Kidney (tissue), 14 donors: Measurements from ENCODE around the gene DCLK1. TPM values are rescaled to one million over a fixed set of nuclear protein-coding genes. Genes with fewer than 3 reads are reported as not detected.

Experiments used
- DNase-seq, 5 donors: peaks; one replicate each; pipeline ENCODE4 v3.0.0-alpha.2; 2013 to 2020
- FAIRE-seq: peaks from 2 replicates; lab custom pipeline; 2012; peaks lifted over from hg19 to GRCh38; lab: Jason Lieb, UNC
- H3K27ac ChIP-seq, 2 donors: one replicate each; pipeline ENCODE4 v1.7.0; 2013; ENCODE audit warnings: low read depth in 2 of 2, low read length in 2 of 2, inconsistent platforms in 1 of 2
- H3K27me3 ChIP-seq: one replicate; pipeline ENCODE4 v1.7.1; 2013; ENCODE audit warnings: low read length, inconsistent platforms; ENCODE audit not compliant: control insufficient read depth, insufficient read depth
- H3K36me3 ChIP-seq, 3 donors: one replicate each; pipeline versions ENCODE4 v1.7.0 to v1.7.1; 2013; ENCODE audit warnings: low read length in 3 of 3, control low read depth in 1 of 3, inconsistent platforms in 1 of 3; ENCODE audit not compliant: insufficient read depth in 3 of 3, control insufficient read depth in 2 of 3
- H3K4me1 ChIP-seq, 3 donors: one replicate each; pipeline versions ENCODE4 v1.7.0 to v1.7.1; 2013; ENCODE audit warnings: low read length in 3 of 3, inconsistent platforms in 1 of 3, low read depth in 1 of 3; ENCODE audit not compliant: control insufficient read depth in 2 of 3, insufficient read depth in 2 of 3
- H3K4me3 ChIP-seq, 3 donors: one replicate each; pipeline versions ENCODE4 v1.7.0 to v1.8.1; 2013; ENCODE audit warnings: low read length in 3 of 3, control low read depth in 1 of 3, inconsistent platforms in 1 of 3
- H3K9ac ChIP-seq, 3 donors: one replicate each; pipeline versions ENCODE4 v1.7.0 to v1.7.1; 2013; ENCODE audit warnings: low read length in 3 of 3, control low read depth in 1 of 3, inconsistent platforms in 1 of 3
- H3K9me3 ChIP-seq, 3 donors: one replicate each; pipeline versions ENCODE4 v1.7.0 to v1.7.1; 2013; ENCODE audit warnings: low read length in 3 of 3, control low read depth in 1 of 3, inconsistent platforms in 1 of 3; ENCODE audit not compliant: control insufficient read depth in 2 of 3, insufficient read depth in 1 of 3
- CTCF ChIP-seq: IDR thresholded peaks from 3 replicates; pipeline ENCODE4 v1.5.1; 2012; ENCODE audit warnings: mild to moderate bottlenecking, moderate library complexity, borderline replicate concordance; ENCODE audit not compliant: insufficient read depth; ENCODE audit errors: extremely low read depth
- intact Hi-C: fragments of 100-400 bp; cut with DNase I; formaldehyde crosslinking; loops from one replicate; pipeline ENCODE4 v1.11.1; 2022
- polyA plus RNA-seq: library from polyadenylated mRNA; stranded (reverse); fragments of 350-450 nt; fragmentation: Illumina TruSeq; extraction: RNeasy Lipid Tissue Mini Kit (QIAGEN cat#74804); gene quantifications from one replicate; pipeline ENCODE4 v1.2.3, GENCODE V29; 2014; ENCODE audit warnings: low read depth, low replicate concordance; ENCODE audit not compliant: insufficient read depth
- total RNA-seq: library from RNA; stranded (reverse); fragmentation: NEBNext Ultra II Directional; extraction: Animal tissue kit (Norgen Biotek cat#: 25700); gene quantifications from one replicate; pipeline ENCODE4 v1.2.1, GENCODE V29; 2021
- donor health status: control.
- donor health status: control.
- donor health status: control.
- donor health status: control.
- donor health status: control.
- donor health status: DM: yes; HTN: yes; CAD: no.
- donor health status: Normal renal cell carcinoma (clear cell type).

Gene DCLK1
- total and polyA plus RNA-seq, 2 donors from 2014 or later, result 0.73 to 8.3 TPM

GRCh38 chr13:35729926-35730627, 401.1 kb downstream of the DCLK1 start:
- DNase-seq, result no peak

GRCh38 chr13:35727881-35728280, 403.3 kb downstream of the DCLK1 start:
- no peaks in the 10 kb centered on the region for H3K4me1 ChIP-seq
- TF ChIP-seq CTCF, result no peak

More at GRCh38 chr13:35729926-35730627, 401.1 kb downstream of the DCLK1 start:
- Histone ChIP-seq H3K4me3 (no peak overlapping the region), H3K9me3 (no peaks in the 10 kb centered on the region), H3K9ac (no peak overlapping the region), H3K27me3 (no peaks in the 10 kb centered on the region), H3K27ac (no peak overlapping the region), H3K36me3 (no peaks in the 10 kb centered on the region), H3K4me1 (no peaks in the 10 kb centered on the region)
- intact Hi-C loops, result no loop called here
- TF ChIP-seq CTCF, result no peak
- FAIRE-seq, result no peak

GRCh38 chr13:35724446-35724845, 406.7 kb downstream of the DCLK1 start:
- intact Hi-C loops, result no loop called here
- Histone ChIP-seq H3K27me3 (no peaks in the 10 kb centered on the region), H3K4me1 (no peaks in the 10 kb centered on the region), H3K4me3 (no peak overlapping the region), H3K27ac (no peak overlapping the region), H3K9me3 (no peaks in the 10 kb centered on the region), H3K36me3 (no peaks in the 10 kb centered on the region), H3K9ac (no peak overlapping the region)
- TF ChIP-seq CTCF, result no peak
- DNase-seq (peak in 3 of 5 donors; percentile 23 to 69 (median 48)), FAIRE-seq (no peak)

More at GRCh38 chr13:35727881-35728280, 403.3 kb downstream of the DCLK1 start:
- H3K4me3 ChIP-seq, result no peak overlapping the region
- H3K27ac ChIP-seq, result no peak overlapping the region
- no peaks in the 10 kb centered on the region for H3K27me3 ChIP-seq
- H3K9ac ChIP-seq, result no peak overlapping the region
- DNase-seq (no peak), FAIRE-seq (no peak)
- H3K9me3 ChIP-seq, result no peaks in the 10 kb centered on the region
- intact Hi-C loops, result no loop called here
- no peaks in the 10 kb centered on the region for H3K36me3 ChIP-seq

GRCh38 chr13:35723821-35724220, 407.4 kb downstream of the DCLK1 start:
- FAIRE-seq (no peak), DNase-seq (no peak)
- Histone ChIP-seq H3K9me3 (no peaks in the 10 kb centered on the region), H3K27me3 (no peaks in the 10 kb centered on the region), H3K4me1 (no peaks in the 10 kb centered on the region), H3K36me3 (no peaks in the 10 kb centered on the region), H3K27ac (no peak overlapping the region), H3K4me3 (no peak overlapping the region), H3K9ac (no peak overlapping the region)
- TF ChIP-seq CTCF, result no peak
- intact Hi-C loops, result no loop called here
